ENCODE data around the gene SYCE1.

GRCh38 chr10:133600657-133601056 lies 35.3 kb upstream of the SYCE1 start:
- TF ChIP-seq CTCF (IDR thresholded peaks at IDR 0.05): no peak
- TF ChIP-seq POLR2A (IDR thresholded peaks at IDR 0.05): no peak

Data from body of pancreas (tissue), 4 donors.